HG03520 (cell line): Measurements from ENCODE around the gene HIP1.
A peak's percentile ranks its signal among the peaks of the same experiment; 100 is the strongest.
"Not testable (repeated sequence)": the region's sequence is repeated elsewhere in the genome, so short reads cannot be mapped to it uniquely, and the experiment has no call there.

Source experiments
- ATAC-seq: cut with Tn5 transposase; IDR thresholded peaks from one replicate; pipeline ENCODE4 v1.9.1; 2021; ENCODE audit warnings: mild to moderate bottlenecking, moderate library complexity; ENCODE audit not compliant: unreplicated experiment

HIP1 gene

DNA sequence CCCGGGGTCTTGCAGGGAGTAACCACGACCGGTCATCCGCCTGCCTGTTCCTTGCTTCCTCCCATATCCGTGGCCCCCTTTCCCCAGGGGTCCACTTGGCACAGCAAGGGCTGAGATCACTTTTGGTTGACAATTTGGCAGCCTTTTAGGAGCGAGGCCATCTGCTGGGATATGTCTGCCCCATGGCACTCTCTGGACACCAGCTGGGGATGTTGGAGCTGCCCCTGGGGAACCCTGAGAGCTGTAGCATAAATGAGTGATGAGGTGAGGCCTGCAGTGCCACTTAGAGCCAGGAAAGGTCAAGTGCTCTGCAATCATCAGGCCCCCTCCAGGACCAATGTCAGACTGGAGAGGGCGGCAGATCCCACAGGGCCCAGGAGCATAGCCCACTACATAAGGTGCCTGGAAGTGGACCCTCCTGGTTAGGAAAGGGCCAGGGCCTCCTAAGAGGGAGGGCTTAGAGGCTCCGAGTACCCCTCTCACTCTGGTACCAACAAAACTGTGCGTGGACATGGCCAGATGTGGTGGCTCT is 92.1 kb downstream of the HIP1 start:
- ATAC-seq, result no peak

DNA sequence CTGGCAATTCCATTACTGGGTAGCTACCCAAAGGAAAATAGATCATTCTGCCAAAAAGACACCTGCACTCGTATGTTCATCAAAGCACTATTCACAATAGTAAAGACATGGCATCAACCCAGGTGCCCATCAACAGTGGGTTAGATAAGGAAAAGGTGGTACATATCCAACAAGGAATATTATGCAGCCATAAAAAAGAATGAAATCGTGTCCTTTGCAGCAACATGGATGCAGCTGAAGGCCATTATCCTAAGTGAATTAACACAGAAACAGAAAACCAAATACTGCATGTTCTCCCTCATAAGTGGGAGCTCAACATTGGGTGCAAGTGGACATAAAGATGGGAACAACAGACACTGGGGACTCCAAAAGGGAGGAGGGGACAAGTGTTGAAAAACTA is 93.2 kb downstream of the HIP1 start:
- ATAC-seq, result no peak

DNA sequence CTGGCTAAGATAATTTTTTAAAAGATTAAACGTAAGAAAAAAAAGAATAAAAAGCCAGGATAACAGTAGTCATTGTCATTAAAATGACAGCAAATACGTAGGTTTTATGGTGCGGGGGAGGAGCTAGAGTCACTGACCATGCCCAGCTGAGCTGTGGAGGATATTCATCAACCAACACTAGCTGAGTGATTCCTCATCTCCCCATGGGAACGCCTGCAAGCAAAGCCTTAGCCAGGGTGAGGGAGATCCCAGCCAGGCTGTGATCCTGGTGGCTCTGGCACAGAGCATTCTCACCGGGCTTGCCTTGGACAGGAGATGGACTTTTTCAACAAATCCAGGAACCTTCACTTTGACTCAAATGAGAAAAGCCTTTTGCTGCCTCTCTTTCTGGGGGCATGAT is 94.2 kb downstream of the HIP1 start:
- ATAC-seq, result no peak

DNA sequence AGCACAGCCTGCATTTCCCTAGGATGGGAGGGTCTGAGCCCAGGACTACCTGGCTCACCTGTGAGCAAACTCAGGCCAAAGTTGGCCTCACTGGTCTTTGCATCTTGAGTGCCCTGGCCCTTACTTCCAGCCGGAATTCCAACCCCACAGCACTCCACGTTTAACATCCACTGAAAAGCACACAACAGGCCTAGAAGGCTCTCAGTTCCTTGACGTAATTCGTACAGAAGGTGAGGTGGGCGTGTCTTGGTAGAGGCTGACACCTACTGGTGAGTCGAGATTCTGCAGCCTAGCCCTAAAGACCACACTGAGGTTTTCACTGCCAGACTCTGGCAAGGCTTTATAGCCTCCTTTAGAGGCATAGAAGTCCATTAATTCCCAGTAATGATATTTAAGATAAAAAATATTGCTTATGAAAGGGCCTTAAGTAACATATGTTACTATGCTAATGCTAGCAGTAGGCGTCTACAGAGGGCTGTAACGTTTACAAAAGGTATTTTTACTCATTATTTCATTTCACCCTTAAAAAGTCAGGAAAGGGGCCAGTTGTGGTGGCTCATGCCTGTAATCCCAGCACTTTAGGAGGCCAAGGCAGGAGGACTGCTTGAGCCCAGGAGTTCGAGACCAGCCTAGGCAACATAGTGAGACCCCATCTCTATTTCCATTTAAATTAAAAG is 95.8 kb downstream of the HIP1 start:
- peak; percentile 60 for ATAC-seq

DNA sequence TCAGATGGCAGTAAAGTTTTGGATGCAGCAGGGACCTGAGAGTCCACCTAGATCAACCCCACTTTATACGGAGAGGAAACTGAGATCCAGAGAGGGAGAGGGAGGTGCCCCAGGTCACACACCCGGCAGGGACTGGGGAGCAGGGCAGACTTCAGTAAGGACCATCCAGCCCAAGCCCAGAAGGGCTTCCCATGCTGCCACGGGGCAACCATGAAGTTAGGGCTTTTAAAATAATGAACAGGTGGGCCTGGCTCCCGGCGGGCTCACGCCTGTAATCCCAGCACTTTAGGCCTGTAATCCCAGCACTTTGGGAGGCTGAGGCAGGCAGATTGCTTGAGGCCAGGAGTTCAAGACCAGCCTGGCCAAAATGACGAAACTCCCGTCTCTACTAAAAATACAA is 98.5 kb downstream of the HIP1 start:
- no peak for ATAC-seq

DNA sequence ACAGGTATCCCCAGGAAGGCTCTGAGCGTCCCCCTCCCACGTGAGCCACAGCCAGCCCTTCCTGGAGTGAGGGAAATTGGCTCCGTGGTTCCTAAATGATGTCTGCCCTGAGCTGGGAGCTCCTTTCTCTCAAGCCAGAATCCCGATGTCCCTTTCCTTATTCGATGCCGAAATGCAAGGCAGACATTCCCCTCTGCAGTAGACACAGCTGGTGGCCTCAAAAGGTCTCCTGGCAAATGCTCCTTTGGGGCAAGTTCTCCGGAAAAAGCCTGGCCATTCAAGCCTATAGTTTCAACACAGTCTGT is 98.9 kb downstream of the HIP1 start:
- ATAC-seq, result no peak

DNA sequence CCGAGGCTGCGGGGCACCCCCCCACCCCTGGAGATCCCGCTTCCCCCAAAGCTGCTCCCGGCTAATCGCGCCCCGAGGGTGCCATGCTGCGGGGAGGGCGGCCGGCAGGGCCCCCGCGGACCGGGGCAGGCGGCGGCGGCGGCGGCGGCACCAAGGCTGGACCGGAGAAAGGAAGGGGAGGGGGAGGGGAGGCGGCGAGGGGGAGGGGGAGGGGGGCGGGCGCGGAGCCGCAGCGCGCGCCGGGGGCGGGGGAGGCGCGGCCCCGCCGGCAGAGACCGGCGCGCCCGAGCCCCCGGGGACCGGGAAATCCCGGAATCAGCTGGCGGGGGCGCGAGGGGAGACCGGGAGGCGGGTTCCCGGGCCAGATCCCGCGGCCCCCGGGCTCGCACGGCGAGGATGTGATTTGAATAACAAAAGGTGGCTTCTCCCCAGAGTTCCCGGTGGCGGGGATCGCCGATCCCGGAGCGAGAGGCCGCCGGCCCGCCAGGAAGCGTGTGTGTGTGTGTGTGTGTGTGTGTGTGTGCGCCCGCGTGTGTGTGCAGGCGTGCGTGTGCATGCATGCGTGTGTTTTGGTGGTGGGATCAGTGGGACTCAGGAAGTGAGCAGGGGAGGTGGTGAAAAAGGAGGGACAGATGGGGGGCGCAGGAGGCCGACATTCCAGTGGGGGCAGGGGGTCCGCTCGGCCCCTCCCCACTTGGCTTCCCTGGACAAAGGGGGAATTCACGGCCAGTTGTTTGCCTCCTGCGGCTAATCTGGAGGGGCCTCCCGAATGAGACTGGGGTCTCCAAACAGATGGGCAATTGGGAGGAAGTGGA is 99.5 kb downstream of the HIP1 start:
- ATAC-seq, result no peak

DNA sequence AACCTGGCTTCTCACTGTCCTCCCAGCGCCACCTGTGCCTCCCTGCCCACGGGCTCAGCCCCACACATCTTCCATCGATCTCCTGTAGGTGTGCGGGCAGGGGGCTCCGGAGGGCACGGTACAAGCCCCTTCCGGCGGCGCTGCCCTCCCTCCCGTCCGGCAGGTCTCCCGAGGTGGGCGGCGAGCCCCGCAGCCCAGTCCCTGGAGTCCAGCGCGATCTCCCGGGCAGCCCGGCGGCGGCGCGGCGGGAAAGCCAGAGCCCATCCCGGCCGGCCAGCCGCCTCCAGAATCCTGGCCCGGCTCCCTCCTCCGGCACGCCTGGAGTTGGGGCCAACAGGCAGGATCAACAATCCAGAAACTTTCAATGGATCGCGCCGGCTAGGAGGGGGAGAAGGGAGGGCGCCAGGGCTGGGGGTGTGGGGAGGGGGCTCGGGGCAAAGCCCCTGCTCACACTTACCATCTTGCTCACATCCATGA is 100.1 kb downstream of the HIP1 start:
- no peak for ATAC-seq

DNA sequence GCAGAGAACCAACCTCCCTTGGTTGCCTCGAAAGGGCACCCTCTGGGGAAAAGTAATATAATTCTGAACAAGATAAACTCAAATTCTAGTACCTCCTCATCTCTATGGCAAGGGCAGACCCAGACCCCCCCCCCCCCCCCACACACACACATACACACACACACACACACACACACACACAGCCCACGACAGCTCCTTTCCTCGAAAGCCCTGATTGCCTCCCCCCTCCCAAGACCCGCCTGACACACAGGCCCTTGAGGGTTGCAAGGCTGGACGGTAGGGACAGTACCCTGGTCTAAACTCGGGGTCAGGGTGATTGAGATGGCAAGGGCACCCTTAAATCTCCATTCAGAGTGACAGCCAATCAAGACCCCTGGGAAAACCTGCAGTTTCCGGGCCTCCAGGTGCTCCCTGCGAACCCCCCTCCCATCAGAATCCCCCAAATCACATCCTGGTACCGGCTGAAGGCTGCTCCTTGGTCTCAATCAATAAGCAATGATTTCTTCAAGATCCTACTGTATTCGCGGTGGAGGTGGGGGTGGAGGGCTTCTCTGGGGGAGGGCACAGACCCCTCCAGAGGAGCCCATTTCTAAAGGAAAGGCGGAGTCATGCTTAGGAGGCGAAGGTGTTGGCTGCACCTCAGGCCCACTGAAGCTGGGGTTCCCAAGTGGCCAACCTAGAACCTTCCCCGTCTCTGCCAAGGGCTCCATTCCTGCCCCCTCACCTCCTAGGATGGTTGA is 100.7 kb downstream of the HIP1 start:
- no peak for ATAC-seq

DNA sequence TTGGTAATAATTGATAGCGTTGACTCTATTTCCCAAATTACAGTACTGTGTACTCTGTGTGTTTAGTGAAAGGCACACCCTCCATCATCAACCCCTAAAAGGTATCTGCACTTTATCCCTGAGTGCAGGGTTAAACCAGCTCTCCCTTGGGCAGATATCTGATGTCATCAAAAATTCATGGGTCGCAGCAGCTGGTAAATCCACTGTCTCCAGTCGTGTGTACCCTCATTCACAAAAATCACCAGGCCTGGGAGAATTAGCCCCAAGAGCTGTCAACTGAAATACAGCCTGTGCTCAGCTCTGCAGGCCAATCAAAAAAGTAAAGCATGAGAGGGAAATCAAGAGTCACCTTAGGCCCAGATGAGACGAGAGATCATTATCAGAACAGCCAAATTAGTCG is 103.7 kb downstream of the HIP1 start:
- no peak for ATAC-seq

DNA sequence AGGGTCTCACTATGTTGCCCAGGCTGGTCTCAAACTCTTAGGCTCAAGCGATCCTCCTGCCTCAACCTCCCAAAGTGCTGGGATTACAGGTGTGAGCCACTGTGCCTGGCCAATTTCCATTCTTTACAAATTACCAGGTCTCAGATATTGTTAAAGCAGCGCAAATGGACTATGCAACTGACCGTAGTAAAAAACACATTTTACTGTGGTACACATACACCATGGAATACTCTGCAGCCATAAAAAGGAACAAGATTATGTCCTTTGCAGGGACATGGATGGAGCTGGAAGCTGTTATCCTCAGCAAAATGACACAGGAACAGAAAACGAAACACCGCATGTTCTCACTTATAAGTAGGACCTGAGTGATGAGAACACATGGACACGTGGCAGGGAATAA is 106.2 kb downstream of the HIP1 start:
- ATAC-seq, result not testable (repeated sequence)

DNA sequence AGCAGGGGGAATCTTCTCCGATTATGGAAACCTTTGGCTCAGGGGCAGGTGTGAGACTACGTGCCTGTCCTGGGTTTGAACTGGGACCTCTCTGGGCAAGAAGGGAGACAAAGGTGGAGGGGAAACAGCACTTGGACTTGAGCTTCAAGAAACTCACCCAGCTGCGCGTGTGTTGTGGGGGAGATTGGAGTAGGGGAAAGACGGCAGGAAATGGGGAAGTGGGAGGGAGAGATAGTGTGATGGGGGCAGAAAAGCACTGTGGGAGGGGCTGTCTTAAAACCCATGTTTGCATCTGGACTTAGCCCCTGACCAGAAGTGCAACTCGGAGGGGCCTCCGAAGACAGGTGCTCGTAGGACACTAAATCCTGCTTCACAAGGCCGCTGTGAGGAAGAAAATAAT is 107.0 kb downstream of the HIP1 start:
- ATAC-seq, result no peak

DNA sequence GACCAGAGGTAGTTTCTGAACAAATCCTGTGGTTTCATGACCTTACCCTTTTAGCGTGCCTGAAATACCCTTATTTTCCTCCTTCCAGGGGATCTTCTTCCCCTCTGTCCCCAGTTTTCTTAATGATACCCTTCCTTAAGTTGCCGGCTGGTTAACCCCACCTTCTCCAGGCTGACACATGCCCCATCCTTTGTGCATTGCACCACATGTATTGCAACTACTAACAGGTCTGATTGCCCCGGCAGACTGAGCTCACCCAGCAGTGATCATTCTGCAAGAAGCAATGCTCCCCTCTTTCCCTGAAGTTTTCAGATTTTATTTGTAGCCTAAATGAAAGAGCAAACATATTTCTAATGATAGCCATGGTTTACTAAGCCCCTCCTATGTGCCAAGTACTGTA is 108.2 kb downstream of the HIP1 start:
- no peak for ATAC-seq

DNA sequence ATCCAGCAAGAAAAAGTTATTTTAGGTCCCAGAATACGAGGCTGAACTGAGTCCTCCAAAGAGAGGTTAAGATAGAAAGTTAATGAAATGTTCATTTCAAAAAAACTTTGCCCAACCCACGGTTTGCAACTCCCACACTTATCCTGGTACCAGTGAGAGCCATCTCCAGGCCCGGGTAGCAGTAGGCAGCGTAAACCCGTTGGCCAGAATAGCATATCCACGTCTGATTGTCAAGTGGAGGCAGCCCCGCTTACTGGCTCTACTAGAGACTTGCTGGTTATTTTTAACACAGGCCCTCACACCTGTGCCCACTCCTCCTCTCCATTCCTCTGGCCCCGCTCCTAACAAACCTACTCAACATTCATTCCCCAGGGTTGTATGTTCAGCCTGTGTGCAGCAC is 109.7 kb downstream of the HIP1 start:
- no peak for ATAC-seq

DNA sequence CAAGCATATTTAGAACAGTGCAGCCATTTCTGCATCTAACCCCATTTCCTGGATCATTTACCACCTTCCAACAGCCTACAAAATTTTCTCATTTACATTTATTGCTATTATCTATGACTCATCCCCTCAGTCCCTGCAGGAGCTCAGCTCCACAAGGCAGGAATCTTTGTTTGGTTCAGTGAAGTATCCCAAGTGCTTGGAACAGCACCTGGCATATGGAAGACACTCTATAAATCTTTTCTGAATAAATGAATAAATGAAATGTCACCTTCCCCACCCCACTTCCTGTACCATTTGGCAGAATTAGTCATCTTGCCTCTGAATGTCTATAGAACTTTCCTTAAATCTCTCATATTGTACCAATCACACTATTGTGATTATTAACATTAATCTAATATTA is 110.7 kb downstream of the HIP1 start:
- no peak for ATAC-seq

DNA sequence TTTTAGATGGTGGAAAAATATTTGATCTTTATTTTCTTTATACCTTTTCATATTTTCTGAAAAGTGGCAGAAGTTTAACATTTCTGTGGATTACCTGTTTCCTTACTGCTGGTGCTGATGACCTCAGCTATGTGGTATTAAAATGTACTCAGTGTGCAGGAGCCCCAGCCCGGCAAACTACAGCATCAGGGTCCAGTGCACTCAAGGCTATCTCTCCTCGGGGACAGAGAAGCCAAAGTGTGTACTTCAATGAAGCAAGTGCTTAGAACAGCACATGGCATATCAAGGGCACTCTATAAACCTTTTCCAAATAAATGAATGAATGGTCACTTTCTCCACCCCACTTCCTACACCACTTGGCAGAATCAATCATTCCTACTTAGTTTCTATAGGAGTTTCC is 111.8 kb downstream of the HIP1 start:
- no peak for ATAC-seq

DNA sequence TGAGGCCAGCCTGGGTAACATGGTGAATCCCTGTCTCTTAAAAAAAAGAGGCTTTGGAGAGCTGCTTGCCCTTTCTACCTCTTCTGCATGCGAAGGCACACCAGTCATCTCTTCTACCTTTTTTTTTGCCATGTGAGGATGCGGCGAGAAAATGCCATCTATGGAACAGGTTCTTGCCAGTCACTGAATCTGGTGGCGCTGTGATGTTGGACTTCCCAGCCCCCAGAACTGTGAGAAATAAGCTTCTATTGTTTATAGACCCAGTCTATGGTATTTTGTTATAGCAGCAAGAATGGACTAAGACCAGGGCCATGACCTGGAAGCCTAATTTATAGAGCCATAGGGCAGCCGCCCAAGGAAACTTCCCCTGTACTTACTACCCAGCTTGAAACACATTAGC is 112.9 kb downstream of the HIP1 start:
- no peak for ATAC-seq

DNA sequence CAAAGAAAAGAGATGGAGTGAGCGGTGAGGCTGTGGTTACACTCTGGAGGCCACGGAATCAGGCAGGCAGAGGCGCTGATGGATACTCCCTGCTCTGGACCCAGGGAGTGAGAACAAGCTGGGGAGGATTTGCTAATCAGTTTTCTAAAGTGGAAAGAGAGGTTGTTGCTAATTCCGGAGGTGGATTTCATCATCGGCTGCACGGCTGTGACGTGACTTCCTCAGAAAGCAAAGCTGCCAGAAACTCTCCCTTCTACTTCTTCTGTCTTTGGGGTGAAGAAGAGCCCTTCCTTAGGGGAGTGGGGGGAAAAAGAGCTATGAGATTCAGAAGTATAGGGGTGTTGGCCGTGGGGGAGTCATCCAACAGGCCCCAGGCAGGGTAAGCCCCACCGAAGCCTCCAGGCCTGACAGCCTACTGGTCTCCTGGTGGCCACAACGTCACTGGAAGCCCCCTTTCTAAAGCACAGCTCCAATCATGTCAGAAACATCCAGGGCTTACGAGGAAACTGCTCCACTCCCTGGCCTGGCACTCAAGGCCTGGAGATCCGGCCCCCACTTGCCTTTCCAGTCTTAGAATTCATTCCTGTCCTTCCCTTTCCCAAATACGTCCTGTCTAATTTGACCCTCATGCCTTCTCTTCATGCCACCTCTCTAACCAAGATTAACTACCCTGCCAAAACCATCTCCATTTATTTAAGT is 114.5 kb downstream of the HIP1 start:
- ATAC-seq, result no peak

DNA sequence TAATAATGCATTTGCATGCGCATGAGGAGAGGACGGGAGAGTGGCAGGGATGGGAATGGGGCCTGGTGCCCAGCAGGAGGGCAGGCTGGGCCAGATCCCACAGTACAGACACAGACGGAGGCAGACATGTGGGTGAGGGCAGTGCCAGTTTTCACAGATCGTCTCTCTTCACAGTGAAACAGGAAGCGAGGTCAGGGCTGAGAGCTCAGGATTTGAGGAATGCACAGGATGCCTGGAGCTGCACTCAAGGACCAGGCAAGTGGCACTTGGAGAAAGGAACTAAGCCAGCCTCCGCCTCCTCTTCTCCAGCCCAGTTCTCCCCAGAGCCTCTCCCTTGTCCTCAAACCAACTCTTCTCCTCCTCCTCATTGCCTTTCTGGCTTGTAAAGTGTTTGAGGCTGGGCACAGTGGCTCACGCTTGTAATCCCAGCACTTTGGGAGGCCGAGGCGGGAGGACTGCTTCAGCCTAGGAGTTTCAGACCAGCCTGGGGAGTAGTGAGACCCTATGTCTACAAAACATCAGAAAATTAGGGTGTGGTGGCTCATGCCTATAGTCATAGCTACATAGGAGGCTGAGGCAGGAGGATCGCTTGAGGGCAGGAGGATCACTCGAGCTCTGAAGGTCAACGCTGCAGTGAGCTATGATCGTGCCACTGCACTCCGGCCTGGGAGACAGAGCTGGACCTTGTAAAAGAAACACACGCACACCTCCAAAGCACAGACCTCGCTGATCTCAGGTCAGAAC is 115.2 kb downstream of the HIP1 start:
- no peak for ATAC-seq

DNA sequence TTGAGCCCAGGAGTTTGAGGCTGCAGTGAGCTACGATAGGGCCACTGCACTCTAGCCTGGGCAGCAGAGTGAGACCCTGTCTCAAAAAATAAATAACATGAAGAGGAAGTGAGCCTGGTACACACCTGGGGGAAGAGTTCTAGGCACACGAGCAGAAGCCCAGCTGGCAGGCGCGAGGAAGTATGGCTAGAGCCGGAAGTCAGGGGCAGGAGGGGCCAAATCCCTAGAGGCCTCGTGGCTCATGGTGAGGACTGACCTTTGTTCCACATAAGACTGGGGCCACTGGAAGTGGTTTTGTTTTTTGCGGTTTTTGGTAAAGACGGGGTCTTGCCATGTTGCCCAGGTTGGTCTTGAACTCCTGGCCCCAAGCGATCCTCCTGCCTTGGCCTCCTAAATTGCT is 117.6 kb downstream of the HIP1 start:
- ATAC-seq, result no peak
